Amygdala (tissue), 56 donors: Measurements from ENCODE around the gene CDH12.
"Not testable (repeated sequence)": the region's sequence is repeated elsewhere in the genome, so short reads cannot be mapped to it uniquely, and the experiment has no call there.

Experiments used
- DNase-seq, 56 donors: peaks; one replicate each; lab custom pipeline; 2025; lab: John Stamatoyannopoulos, UW

The CDH12 gene

DNA sequence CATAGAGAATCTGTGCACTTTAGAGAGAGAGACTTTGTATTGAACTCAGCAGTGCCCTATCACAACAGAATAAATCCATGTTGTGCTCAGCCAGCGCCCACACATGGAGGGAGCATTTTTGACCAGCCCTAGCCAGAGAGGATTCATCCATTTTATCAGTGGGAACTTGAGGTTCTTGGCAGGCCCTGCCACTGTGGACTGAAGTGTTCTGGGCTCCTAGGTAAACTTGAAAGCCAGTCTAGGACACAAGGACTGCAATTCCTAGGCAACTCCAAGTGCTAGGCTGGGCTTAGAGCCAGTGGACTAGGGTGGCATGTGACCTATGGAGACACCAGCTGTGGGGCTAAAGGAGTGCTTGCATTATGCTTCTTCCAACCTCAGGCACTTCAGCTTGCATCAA, 523.5 kb downstream of the CDH12 start:
- no peak for DNase-seq

DNA sequence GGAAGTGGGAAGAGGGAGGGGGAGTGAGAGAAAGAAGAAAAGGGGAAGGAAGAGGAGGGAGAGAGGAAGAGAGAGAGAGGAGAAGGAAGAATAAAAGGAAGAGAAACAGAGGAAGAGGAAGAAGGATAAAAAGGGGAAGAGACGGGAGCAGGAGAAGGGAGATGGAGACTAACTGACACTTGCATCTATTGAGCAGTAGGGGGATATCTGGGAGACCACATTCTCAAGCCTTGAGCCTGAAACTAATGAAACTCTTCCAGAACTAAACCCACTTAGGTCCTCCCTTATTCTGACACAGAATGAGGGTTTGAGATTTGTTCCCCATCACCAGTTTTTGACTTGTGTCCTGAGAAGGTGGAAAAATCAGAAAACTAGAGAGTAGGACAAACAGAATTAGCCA, 533.3 kb downstream of the CDH12 start:
- DNase-seq = no peak

DNA sequence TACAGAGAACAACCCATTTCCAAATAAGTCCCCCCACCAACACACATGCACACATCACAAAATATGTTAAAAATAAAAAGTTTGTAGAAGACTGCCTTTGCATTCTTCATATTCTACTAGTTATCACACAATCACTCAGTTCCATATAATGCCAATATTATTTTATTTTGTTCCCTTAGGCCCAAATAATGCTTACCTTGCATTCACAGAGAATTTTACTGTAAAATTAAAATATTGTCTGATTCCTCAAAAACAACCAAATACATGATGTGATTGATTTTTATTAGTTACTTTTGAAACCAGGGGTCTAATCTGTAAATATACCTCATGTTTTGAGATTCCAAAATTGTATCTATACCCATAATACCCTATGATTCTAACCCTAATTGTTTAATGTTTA, 536.9 kb downstream of the CDH12 start:
- no peak for DNase-seq

DNA sequence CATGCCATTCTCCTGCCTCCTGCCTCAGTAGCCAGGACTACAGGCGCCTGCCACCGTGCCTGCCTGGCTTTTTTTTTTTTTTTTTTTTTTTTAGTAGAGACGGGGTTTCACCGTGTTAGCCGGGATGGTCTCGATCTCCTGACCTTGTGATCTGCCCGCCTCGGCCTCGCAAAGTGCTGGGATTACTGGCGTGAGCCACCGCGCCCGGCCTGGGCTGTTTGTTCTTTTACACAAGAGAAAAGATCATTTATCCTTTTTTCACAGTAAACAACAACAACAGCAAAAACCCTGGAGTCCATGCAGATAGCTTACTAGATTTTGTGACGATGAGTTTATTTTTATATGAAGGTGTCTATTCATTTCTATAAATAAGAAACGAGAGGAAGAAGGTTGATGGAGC, 538.1 kb downstream of the CDH12 start:
- not testable (repeated sequence) for DNase-seq

DNA sequence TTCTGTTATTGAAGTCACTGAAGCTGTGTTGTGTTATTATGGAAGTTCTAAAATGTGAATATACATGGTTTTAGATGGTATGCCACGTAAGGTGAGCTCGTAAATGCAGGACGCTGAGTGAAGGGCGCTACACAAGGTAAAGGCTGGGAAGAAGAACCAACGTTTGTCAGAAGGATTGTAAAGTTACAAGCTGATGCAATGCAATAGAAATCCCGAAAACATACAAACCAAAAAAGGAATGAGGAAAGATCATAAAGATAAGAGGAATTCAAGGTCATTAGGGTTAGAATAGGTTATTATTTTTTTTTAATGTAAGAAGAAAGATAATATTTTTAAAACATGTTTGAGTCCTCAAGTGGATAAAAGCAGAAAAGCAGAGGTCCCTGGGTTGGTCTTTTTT, 538.6 kb downstream of the CDH12 start:
- DNase-seq = no peak

DNA sequence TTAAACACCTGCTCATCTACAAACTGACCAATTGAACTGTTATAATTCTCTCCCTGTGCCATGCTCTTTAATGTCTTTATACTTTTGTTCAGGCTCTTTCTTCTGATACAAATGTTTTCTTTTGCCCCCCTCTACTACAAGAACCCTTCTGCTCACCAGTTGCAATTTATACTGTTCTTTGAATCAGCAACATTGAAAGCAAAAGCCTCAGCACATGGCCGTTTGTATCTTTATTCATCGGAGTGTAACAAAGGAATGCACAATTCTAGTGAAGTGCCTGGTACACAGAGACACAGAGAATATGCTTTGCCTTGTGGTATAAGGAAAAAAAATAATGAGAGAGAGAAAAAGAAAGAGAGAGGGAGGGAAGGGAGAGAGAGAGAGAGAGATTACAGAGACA, 547.1 kb downstream of the CDH12 start:
- DNase-seq = no peak

DNA sequence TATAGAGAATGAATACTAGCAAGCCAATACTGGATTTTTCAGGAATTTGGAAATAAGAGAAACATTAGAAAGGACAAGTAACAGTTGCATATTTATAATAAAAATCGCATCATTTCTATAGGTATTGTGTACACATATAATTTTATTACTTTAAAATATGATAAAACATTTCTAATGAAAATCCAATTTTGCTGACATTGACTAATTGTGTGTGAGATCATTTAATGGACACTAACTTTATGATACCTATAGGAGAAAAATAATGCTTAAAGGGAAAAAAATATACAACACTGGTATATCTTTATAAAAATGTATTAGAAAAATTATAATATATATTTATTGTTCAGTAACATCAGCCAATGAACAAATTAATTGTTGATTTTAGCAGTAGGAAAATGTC, 557.3 kb downstream of the CDH12 start:
- no peak for DNase-seq

DNA sequence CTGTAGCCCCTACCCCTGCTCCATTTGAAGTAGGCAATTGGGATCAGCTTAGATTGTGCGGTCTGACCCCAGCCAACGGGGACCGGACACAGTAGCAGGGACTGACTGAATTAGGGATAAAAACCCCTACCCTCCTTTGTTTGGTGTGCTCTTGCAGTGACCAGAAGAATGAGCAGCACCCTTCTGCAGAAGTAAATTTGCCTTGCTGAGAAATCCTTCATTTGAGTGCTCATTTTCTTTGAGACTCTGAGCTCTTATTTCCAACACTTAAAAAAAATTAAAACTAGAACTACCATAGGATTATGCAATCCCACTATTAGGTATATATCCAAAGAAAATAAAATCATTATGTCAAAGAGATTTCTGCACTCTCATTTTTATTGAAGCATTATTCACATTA, 560.0 kb downstream of the CDH12 start:
- no peak for DNase-seq

DNA sequence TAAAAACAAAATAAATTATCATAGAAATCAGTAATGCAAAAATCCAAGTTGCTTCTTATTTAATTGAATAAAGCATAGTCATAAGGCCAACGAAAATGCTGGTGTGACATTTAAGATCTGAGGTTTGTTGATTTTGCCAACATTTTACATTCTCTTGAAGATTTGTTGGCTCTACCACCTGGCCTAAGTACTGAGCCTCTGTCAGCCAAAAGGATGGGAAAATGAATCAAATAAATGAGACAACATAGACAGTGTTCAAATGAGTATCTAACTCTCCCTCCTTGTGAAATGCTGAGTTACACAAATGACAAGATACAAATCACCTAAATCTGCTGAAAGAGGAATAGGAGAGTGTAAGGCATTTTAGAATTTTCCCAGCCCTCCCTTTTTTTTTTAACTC, 575.0 kb downstream of the CDH12 start:
- DNase-seq = no peak

DNA sequence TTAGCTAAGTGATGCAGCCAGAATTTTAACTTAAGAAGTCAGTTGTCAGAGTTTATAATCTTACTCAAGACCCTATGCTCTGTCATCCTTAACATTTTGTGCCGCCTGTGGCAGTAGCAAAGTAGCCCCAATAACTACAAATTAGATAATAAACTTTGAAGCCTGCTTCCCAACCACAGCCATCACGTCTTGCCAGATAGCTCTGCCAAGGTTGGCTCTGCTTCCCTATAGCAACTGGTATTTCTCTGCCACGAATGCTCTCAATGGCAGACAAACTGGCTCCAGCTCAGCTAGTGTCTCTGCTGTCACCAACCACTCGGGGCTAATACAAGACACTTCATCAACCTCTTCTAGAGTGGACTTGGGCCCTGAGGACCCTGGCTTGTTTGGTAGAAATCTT, 576.1 kb downstream of the CDH12 start:
- DNase-seq = no peak

DNA sequence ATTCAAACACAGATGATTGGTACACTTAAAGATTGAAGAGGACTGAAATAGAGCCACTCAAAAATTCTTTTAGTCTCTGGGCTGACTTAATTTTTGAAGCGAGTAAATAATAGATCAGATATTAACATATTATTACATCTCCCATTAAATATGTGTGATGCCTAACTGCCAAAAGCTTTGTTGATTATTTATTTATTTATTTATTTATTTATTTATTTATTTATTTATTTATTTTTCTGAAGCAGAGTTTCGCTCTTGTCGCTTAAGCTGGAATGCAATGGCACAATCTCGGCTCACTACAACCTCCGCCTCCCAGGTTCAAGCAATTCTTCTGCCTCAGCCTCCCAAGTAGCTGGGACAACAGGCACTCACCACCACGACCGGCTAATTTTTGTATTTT, 587.3 kb downstream of the CDH12 start:
- not testable (repeated sequence) for DNase-seq

DNA sequence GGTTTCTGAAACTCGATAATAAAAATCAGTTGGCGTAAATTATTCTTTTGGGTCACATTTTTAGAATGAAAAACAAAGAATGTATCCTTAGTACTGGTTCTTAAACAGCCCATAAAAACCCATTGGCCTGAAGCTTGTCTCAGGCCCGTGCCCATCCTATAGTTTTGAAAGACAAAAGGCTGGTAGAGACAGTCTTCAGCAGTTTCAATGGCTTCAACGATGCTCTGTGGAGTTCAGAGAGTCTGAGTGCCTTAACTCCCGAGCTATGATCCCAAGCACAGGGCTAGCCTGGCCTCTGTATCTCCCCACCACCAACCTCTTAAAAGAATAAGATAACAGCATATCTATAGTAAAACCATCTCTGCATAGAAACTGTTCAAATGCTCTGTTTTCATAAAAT, 595.0 kb downstream of the CDH12 start:
- no peak for DNase-seq

DNA sequence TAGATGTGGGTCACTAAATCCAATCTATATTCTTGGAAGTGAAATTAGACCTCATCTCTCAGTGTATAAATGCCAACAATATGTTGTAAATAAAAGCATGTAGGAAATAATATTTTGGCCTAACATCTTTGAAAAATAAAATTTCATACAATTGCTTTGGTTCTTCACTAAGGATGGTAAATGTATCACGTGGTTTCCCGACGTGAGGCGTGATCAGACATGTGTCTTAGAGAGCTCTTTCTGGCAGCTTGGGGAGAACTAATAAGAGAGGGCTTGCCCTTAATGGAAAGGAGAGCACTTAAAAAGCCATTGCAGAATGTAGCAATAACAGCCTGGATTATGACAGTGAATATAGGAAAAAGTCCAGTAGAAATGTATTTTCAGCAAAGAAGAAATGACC, 602.6 kb downstream of the CDH12 start:
- DNase-seq = no peak

DNA sequence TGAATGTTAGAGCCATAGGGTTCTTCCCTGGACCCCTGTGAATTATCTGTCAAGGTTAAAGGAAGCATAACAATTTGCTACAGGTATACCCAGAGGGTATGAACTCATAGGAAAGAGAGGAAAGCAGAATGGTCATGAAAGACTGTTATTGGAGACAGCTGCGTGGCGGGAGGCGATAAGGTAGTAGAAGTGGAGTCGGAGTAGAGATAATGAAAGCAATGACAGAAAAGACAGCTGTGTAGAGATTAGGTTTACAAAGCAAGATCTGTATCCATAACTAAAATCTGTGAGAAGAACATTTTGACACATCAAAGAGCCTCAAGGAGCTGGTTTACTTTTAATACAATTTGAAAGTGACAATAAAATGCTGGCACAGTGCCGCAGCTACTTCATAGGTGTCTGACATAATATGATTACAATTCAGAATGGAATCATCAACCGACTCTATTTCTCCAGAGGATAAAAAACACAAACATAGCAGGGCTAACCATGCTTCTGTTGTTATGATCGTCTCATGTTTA, 603.9 kb downstream of the CDH12 start:
- no peak for DNase-seq

DNA sequence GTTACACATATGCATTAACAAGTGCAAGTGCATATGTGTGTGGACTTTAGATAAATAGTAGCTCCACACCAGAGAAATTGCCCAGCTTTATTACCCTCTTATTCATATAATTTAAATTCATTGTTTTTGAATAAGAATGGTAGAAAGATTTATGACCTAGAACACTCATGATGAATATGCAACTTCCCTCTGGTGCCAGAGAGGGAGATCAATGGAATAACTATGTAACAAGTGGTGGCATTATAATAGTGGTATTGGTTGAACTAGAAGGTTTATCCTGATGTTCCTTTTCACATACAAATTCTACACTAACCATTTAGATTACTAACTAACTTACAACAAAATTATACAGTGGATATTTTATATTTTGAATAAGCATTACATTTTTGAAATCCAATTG, 607.4 kb downstream of the CDH12 start:
- no peak for DNase-seq

DNA sequence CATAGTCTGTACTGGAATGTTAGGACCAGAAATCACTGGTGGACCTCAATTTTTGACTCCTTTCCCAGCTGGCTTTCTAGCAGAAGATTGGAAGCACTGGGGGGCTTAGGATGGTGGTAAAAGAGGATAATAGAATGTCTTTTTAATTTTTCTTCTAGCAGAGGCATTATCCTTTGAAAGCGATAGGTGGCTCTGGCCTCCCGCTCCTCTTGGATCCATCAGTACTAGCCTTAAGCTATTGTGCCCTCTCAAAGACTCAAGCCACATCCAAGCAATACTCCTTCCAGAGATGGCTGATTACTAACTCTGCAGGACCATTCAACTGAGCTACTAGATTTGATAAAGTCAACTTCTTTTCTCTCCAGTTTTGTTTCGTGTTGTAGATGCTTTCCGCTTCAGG, 610.6 kb downstream of the CDH12 start:
- no peak for DNase-seq

DNA sequence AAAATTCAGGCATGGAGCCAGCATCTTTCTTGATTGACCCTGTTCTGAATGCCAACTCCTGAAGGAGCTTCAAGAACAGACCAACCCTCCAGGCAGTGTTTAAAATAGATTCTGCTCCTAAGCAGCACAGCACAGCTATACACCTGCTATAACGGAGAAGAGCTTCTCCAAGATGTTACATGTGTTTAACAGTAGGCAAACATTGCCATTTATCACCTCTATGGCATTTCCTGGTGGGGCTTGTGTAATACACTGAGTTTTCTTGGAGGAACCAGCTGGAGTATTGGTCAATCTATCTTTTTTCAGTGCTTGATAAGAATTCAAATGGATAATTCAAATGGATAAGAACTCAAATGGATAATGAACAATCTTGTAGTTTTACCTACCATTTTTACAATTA, 615.1 kb downstream of the CDH12 start:
- no peak for DNase-seq

DNA sequence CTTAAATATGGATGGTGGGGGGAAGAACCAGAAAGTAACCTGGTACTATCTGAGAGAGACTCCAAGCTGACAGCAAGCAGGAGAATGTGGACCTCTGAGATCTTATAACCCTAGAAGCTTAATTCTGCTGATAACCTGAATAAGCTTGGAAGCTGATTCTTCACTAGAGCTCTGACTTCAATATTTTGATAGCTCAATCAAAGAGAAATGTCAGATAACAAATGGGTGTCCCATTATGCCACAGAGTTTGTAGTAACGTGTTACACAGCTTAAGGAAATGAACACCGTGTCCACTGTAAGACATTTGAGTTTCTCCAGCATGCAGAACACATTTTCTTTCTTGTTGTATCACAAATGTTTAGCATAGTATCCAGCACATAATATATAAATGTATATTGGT, 626.7 kb downstream of the CDH12 start:
- no peak for DNase-seq

DNA sequence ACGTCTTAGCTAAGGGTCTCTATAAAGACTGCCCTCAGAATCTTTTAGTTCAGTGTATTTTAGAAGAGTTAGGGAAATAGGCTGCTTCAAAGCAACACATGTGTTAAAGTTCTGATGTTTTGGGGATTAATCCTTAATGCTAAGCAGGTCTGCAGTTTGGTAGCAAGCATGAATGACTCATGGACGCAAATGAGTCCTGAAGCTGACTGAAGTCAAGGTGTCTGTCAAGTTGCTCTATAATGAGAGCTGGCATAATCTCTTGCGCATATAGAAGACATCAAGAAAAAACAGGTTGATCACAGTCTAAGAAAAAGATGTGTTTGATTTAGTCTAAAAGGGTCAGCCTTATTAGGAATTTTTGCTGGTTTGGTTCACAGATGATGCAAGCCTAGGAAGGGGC, 630.1 kb downstream of the CDH12 start:
- DNase-seq = no peak

DNA sequence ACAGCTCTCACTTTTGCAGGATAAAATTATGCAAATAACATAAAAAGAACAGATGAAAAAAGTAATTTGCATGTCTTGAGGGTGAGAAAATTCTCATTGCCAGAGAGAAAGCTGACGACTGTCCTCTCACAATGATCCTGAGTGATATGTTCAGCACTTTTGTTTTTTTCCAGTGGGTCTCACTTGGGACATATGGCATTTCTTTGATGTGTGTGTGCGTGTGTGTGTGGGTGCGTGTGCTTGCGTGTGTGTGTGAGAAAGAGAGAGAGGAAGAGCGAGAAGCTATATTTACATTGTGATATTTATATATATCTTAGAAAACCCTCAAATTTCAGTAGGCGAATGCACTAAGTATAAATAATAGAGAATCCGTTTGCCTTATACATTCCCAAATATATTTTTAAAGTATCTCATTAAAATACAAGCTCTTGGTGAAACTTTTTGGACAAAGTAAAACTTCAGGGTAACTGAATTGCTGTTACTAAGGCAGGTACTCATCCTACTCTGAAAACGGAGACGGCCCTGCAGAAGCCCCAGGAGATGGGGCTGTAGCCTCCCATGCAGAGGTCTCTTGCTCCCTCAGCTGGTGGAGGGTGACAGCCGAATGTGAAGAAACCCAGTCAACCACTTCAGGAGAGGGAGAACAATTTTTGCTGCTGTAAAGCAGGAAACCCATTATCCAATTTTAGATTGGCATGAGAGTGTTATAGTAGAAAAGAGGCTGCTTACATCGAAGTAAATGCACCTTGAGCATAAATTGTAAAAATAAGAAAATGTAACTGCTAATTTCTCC, 639.2 kb downstream of the CDH12 start:
- DNase-seq = peak in 13 of 56 donors; percentile 1 to 22 (median 5)

DNA sequence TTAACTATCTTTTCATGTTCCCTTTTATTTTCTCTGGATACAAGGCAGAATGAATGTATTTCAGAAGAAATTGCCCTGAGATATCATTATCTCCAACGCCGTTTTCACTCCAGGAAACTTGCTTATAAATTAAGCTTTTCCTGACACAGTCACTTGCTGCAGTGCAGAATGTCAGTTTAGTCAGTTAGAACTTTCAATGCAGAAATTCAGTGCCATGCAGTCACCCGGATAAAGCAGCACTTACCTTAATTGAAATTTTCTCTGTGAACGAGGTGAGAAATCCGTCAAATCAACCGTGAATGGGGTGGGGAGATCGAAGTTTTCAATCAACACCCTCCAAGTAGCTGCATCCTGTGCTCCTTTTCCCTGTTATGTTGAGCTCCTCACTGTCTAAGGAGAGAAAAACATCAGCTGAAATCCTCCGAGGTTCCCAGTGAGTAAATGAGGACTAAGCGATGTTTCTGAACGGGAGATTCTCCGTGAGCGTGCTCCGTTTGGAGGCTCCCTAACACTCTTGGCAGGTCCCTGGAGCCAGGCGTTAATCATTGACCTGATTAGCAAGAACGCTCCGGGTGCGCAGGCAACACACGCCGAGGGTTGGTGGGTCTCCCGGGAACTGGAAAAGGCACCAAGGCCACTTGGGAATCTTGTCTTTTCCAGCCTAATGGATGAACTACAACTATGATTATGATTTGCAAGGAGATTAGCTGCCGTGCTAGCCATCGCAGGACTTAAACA, 640.7 kb downstream of the CDH12 start:
- not testable (repeated sequence) for DNase-seq

DNA sequence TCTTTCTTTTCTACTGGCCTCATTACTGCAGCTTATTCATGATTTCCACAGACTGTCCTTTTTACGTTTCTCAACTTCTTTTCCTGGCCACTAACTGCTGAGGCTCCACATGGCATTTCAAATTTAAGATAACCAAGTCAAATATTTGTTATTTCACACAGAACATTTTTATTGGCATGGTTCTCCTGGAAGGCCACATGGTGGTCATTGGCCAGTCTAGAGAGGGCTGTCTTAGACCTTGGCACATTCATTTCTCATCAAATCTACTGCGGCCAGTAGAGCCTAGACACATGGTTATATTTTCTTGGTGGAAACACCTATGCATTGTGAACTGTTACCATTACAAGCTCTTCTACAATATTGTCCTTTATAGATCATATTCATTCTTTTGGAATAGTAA, 644.7 kb downstream of the CDH12 start:
- not testable (repeated sequence) for DNase-seq
